Neutrophil (primary cell): ENCODE results near the gene PTCD2.
"Not testable (repeated sequence)": the region's sequence is repeated elsewhere in the genome, so short reads cannot be mapped to it uniquely, and the experiment has no call there.

ENCODE experiments used
- H3K27ac ChIP-seq: fragments of 200-600 bp; sonication (generic); 2 replicates; pipeline ENCODE4 v1.5.1; 2016; ENCODE audit warnings: mild to moderate bottlenecking, moderate library complexity
- H3K27me3 ChIP-seq: fragments of 200-600 bp; sonication (generic); 2 replicates; pipeline ENCODE4 v1.6.0; 2016; ENCODE audit warnings: mild to moderate bottlenecking
- H3K36me3 ChIP-seq: fragments of 200-600 bp; sonication (generic); 2 replicates; pipeline ENCODE4 v1.5.1; 2017
- H3K4me1 ChIP-seq, 2 experiments: fragments of 200-600 bp in 1 of 2; sonication (generic) in 1 of 2; 1 replicate in 1 of 2; 2 replicates in 1 of 2; pipeline versions ENCODE4 v1.5.1 to v1.6.1; 2013 to 2016; ENCODE audit warnings: low read depth in 1 of 2, low read length in 1 of 2, mild to moderate bottlenecking in 1 of 2, moderate library complexity in 1 of 2; ENCODE audit not compliant: control insufficient read depth in 1 of 2, insufficient read depth in 1 of 2
- H3K4me3 ChIP-seq, 2 experiments: fragments of 200-600 bp in 1 of 2; sonication (generic) in 1 of 2; 1 replicate in 1 of 2; 2 replicates in 1 of 2; pipeline ENCODE4 v1.5.1; 2013 to 2016; ENCODE audit warnings: low read depth in 1 of 2, low read length in 1 of 2, mild to moderate bottlenecking in 1 of 2, moderate library complexity in 1 of 2
- H3K9me3 ChIP-seq: fragments of 200-600 bp; sonication (generic); 2 replicates; pipeline ENCODE4 v1.5.1; 2016
- CTCF ChIP-seq: fragments of 200-600 bp; sonication (generic); IDR thresholded peaks from 2 replicates; pipeline ENCODE4 v1.5.1; 2016; ENCODE audit warnings: antibody characterized with exemption

The PTCD2 gene

GRCh38 chr5:72307573-72307967 lies 12.6 kb upstream of the PTCD2 start:
- Histone ChIP-seq H3K27me3 (no peaks in the 10 kb centered on the region), H3K9me3 (no peaks in the 10 kb centered on the region), H3K36me3 (peaks cover 6% of the 10 kb centered on the region), H3K4me3 (peak overlapping the region; percentile 80 to 83), H3K27ac (peak overlapping the region; percentile 75), H3K4me1 (peaks cover 11 to 15% of the 10 kb centered on the region in 2 experiments)
- no peak for TF ChIP-seq CTCF

- Histone ChIP-seq H3K27me3 (no peaks in the 10 kb centered on the region), H3K4me3 (peak overlapping the region; percentile 80 to 83), H3K9me3 (no peaks in the 10 kb centered on the region), H3K27ac (peak overlapping the region; percentile 75), H3K36me3 (peaks cover 6% of the 10 kb centered on the region), H3K4me1 (peaks cover 11 to 15% of the 10 kb centered on the region in 2 experiments)
- TF ChIP-seq CTCF, result peak; percentile 82
These were observed 12.0 kb upstream of the PTCD2 start for GRCh38 chr5:72307968-72308852.

DNA sequence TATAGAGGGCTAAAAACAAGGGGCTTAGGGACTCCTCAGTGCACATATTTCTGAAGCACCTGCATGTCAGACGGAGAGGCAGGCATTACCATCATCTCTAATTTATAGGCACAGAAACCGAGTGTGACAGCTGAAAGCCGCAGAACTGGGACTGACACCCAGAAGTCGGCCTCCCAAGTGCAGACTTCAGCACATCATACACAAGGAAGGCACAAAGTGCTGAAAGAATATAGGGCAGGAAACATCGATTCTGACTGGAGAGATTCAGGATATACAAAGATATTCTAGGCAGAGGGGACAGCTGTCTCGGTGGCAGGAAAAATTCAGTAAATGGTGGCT lies 11.4 kb upstream of the PTCD2 start:
- Histone ChIP-seq H3K4me1 (peaks cover 11 to 15% of the 10 kb centered on the region in 2 experiments), H3K27ac (peak overlapping the region; percentile 75), H3K9me3 (no peaks in the 10 kb centered on the region), H3K4me3 (peak overlapping the region; percentile 80 to 83), H3K36me3 (peaks cover 6% of the 10 kb centered on the region), H3K27me3 (no peaks in the 10 kb centered on the region)
- TF ChIP-seq CTCF, result no peak

- H3K4me1 ChIP-seq, result peaks cover 12 to 14% of the 10 kb centered on the region in 2 experiments
- H3K27ac ChIP-seq, result no peak overlapping the region
- TF ChIP-seq CTCF, result no peak
- H3K27me3 ChIP-seq, result no peaks in the 10 kb centered on the region
- H3K4me3 ChIP-seq, result no peak overlapping the region
- peaks cover 6% of the 10 kb centered on the region for H3K36me3 ChIP-seq
- no peaks in the 10 kb centered on the region for H3K9me3 ChIP-seq
These were observed 7.0 kb upstream of the PTCD2 start for GRCh38 chr5:72313141-72313540.

DNA sequence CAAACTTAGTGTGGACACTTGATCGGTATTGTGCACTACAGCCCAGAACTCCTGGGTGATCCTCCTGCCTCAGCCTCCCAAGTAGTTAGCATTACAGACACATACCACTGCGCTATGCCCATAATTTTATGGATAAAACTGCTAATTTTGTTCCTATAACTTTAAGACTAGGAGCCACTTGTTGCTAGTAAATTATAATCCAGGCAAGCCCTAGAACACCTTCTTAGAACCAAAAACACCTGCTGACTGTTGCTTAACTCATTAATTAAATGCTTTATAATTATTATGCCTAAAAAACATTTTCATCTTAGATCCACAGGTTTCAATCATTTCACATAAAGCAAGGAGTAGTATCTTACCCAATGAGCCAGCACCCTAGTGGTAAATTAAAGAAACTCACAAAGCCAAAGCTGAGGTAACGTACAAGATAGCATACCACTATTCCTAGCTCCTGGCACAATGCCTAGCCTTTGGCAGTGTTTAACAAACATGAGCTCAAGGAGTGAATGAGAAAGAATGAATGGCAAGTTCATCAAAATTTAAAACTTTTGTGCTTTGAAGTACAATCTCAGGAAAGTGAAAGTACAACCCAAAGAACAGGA lies 5.5 kb upstream of the PTCD2 start:
- Histone ChIP-seq H3K36me3 (peaks cover 6% of the 10 kb centered on the region), H3K9me3 (no peaks in the 10 kb centered on the region), H3K4me3 (no peak overlapping the region), H3K4me1 (peaks cover 14 to 15% of the 10 kb centered on the region in 2 experiments), H3K27me3 (no peaks in the 10 kb centered on the region), H3K27ac (no peak overlapping the region)
- TF ChIP-seq CTCF, result no peak

GRCh38 chr5:72319435-72319975 lies 668 bp upstream of the PTCD2 start:
- peak overlapping the region; percentile 58 for H3K27ac ChIP-seq
- H3K4me1 ChIP-seq, result peaks cover 24 to 25% of the 10 kb centered on the region in 2 experiments
- not testable (repeated sequence) for H3K9me3 ChIP-seq, H3K36me3 ChIP-seq, H3K27me3 ChIP-seq
- H3K4me3 ChIP-seq, result peak overlapping the region; percentile 80 to 92
